Mesendoderm (in vitro differentiated cells): Measurements from ENCODE around the gene SOX5.

ENCODE experiments used
- DNase-seq: peaks from one replicate; pipeline ENCODE4 v3.0.0; 2013
- H2AK5ac ChIP-seq: 2 replicates; pipeline ENCODE4 v1.6.1; 2013; ENCODE audit warnings: low read length, inconsistent platforms
- H2BK120ac ChIP-seq: 2 replicates; pipeline ENCODE4 v1.6.1; 2013; ENCODE audit warnings: low read depth, mild to moderate bottlenecking, low read length, moderate library complexity, mixed read lengths
- H2BK15ac ChIP-seq: replicated peaks from 2 replicates; pipeline ENCODE4 v1.6.1; 2013; ENCODE audit warnings: low read depth, mild to moderate bottlenecking, moderate library complexity
- H2BK5ac ChIP-seq: 2 replicates; pipeline ENCODE4 v1.6.1; 2013; ENCODE audit warnings: low read length, inconsistent platforms
- H3K18ac ChIP-seq: 2 replicates; pipeline ENCODE4 v1.6.1; 2013; ENCODE audit warnings: mild to moderate bottlenecking, low read length, mixed read lengths
- H3K23ac ChIP-seq: one replicate; pipeline ENCODE4 v1.6.1; 2013; ENCODE audit warnings: low read length
- H3K27ac ChIP-seq: 2 replicates; pipeline ENCODE4 v1.5.1; 2013; ENCODE audit warnings: low read depth, mild to moderate bottlenecking, inconsistent platforms, low read length, moderate library complexity
- H3K27me3 ChIP-seq: 2 replicates; pipeline ENCODE4 v1.6.1; 2013; ENCODE audit warnings: low read length, control low read depth, mild to moderate bottlenecking, inconsistent platforms; ENCODE audit not compliant: insufficient read depth, poor library complexity
- H3K36me3 ChIP-seq: 2 replicates; pipeline ENCODE4 v1.6.1; 2013; ENCODE audit warnings: low read length, inconsistent platforms; ENCODE audit not compliant: control insufficient read depth, insufficient read depth
- H3K4ac ChIP-seq: one replicate; pipeline ENCODE4 v1.6.1; 2013; ENCODE audit warnings: low read depth, mild to moderate bottlenecking, low read length, moderate library complexity
- H3K4me1 ChIP-seq: 2 replicates; pipeline ENCODE4 v1.6.1; 2013; ENCODE audit warnings: low read depth, low read length, inconsistent platforms; ENCODE audit not compliant: control insufficient read depth
- H3K4me2 ChIP-seq: 2 replicates; pipeline ENCODE4 v1.6.1; 2013; ENCODE audit warnings: low read length
- H3K4me3 ChIP-seq: 2 replicates; pipeline ENCODE4 v1.5.1; 2013; ENCODE audit warnings: mild to moderate bottlenecking, low read length
- H3K56ac ChIP-seq: one replicate; pipeline ENCODE4 v1.6.1; 2013; ENCODE audit warnings: low read length
- H3K79me1 ChIP-seq: 2 replicates; pipeline ENCODE4 v1.6.1; 2013; ENCODE audit warnings: low read length, inconsistent platforms
- H3K79me2 ChIP-seq: 2 replicates; pipeline ENCODE4 v1.6.1; 2013; ENCODE audit warnings: mild to moderate bottlenecking, low read length; ENCODE audit not compliant: control insufficient read depth, insufficient read depth
- H3K9ac ChIP-seq: 2 replicates; pipeline ENCODE4 v1.6.1; 2013; ENCODE audit warnings: low read length, inconsistent platforms
- H4K5ac ChIP-seq: one replicate; pipeline ENCODE4 v1.6.1; 2013; ENCODE audit warnings: low read length
- H4K8ac ChIP-seq: one replicate; pipeline ENCODE4 v1.6.1; 2013; ENCODE audit warnings: low read depth, mild to moderate bottlenecking, control low read depth, low read length, moderate library complexity
- WGBS: extraction: QIAGEN DNeasy Blood & Tissue Kit; methylation state at CpG from one replicate; pipeline ENCODE4 v1.1.7; 2013; ENCODE audit warnings: low lambda C conversion rate, missing lambda C conversion rate; ENCODE audit not compliant: insufficient coverage; ENCODE audit errors: extremely low coverage; 5-methylcytosine and 5-hydroxymethylcytosine counted together

The SOX5 gene

DNA sequence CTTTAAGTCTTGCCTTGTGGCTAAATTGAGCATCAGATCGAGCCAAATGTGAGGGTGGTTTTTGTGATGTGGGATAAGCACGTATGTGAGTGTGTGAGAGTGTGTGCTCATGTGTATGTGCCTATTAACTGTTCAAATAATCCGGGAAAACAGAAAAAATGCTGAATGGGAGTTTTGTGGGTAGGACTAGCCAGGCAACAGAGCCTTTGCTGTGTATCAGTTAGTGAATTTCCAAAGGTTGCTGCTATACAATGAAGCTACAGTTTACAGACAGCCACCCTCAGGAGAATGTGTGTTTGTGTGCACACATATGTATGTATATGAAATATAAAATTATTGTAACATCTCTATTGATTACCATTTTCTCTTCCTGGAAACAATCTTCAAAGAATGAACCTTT lies 154.0 kb downstream of the SOX5 start:
- Histone ChIP-seq H3K4me3 (no peak overlapping the region), H3K4ac (no peak overlapping the region), H3K79me1 (no peaks in the 10 kb centered on the region), H3K27me3 (no peaks in the 10 kb centered on the region), H3K4me1 (no peaks in the 10 kb centered on the region), H3K23ac (no peak overlapping the region), H3K79me2 (no peaks in the 10 kb centered on the region), H4K5ac (no peak overlapping the region), H3K9ac (no peak overlapping the region), H3K27ac (no peak overlapping the region), H2BK15ac (no peak overlapping the region), H2BK5ac (no peak overlapping the region), H2BK120ac (no peak overlapping the region), H2AK5ac (peak overlapping the region; percentile 43), H3K4me2 (no peak overlapping the region), H3K18ac (no peak overlapping the region), H3K36me3 (no peaks in the 10 kb centered on the region), H3K56ac (no peak overlapping the region), H4K8ac (no peak overlapping the region)
- WGBS, result no CpG with 5 or more reads among the region's 3 CpGs
- no peak for DNase-seq

DNA sequence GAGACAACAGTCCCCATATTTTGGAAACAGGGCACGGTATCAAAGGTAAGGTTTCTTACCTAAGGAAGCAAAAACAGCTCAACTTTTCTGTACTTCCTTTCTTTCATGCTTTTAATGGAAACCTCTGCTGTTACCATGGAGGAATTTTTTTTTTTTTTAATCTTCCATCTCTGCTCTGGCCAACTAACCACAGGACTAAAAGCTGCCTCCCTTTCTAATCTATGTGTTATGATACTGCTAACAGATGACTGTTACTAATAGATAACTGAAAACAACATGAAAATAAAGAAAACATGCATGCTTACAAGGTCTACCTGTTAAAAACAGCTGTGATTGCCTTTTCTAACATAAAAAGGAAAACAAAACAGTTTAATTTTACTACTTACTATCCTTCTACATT lies 168.4 kb downstream of the SOX5 start:
- H3K27me3 ChIP-seq, result no peaks in the 10 kb centered on the region
- H3K27ac ChIP-seq, result no peak overlapping the region
- H3K56ac ChIP-seq, result no peak overlapping the region
- DNase-seq, result no peak
- WGBS, result no CpG with 5 or more reads among the region's 1 CpG
- no peak overlapping the region for H4K5ac ChIP-seq
- H3K79me2 ChIP-seq, result no peaks in the 10 kb centered on the region
- no peak overlapping the region for H4K8ac ChIP-seq
- H3K36me3 ChIP-seq, result no peaks in the 10 kb centered on the region
- H3K4me2 ChIP-seq, result no peak overlapping the region
- H2AK5ac ChIP-seq, result no peak overlapping the region
- H2BK15ac ChIP-seq, result no peak overlapping the region
- no peaks in the 10 kb centered on the region for H3K4me1 ChIP-seq
- H2BK5ac ChIP-seq, result no peak overlapping the region
- no peak overlapping the region for H3K4ac ChIP-seq
- no peak overlapping the region for H3K18ac ChIP-seq
- H3K23ac ChIP-seq, result no peak overlapping the region
- H3K4me3 ChIP-seq, result no peak overlapping the region
- H2BK120ac ChIP-seq, result no peak overlapping the region
- H3K9ac ChIP-seq, result no peak overlapping the region
- no peaks in the 10 kb centered on the region for H3K79me1 ChIP-seq

DNA sequence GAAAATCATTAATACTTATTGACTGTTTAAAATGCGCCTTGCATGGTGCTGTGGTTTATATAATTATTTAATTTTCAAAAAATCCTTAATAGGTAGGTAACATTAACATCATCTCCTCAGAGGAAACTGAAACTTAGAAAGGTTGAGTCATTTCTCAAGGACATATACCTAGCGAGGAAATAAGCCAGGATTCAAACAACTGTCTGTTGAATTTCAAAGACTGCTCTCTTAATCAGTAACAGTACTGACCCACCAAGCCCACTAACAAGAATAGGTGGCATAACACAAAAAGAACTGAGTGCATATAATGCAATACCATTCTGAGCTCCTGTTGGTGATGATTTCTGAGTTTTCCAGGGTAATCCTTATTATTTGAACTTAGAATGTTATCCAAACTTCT lies 174.3 kb downstream of the SOX5 start:
- no peak for DNase-seq
- Histone ChIP-seq H2BK5ac (no peak overlapping the region), H2BK120ac (no peak overlapping the region), H3K23ac (no peak overlapping the region), H3K27ac (no peak overlapping the region), H3K79me1 (no peaks in the 10 kb centered on the region), H4K5ac (no peak overlapping the region), H3K4me3 (no peak overlapping the region), H3K27me3 (no peaks in the 10 kb centered on the region), H3K36me3 (no peaks in the 10 kb centered on the region), H2AK5ac (no peak overlapping the region), H3K9ac (no peak overlapping the region), H3K4ac (no peak overlapping the region), H4K8ac (no peak overlapping the region), H3K4me2 (no peak overlapping the region), H3K4me1 (no peaks in the 10 kb centered on the region), H3K18ac (no peak overlapping the region), H3K56ac (no peak overlapping the region), H3K79me2 (no peaks in the 10 kb centered on the region), H2BK15ac (no peak overlapping the region)
- no CpG with 5 or more reads among the region's 2 CpGs for WGBS

DNA sequence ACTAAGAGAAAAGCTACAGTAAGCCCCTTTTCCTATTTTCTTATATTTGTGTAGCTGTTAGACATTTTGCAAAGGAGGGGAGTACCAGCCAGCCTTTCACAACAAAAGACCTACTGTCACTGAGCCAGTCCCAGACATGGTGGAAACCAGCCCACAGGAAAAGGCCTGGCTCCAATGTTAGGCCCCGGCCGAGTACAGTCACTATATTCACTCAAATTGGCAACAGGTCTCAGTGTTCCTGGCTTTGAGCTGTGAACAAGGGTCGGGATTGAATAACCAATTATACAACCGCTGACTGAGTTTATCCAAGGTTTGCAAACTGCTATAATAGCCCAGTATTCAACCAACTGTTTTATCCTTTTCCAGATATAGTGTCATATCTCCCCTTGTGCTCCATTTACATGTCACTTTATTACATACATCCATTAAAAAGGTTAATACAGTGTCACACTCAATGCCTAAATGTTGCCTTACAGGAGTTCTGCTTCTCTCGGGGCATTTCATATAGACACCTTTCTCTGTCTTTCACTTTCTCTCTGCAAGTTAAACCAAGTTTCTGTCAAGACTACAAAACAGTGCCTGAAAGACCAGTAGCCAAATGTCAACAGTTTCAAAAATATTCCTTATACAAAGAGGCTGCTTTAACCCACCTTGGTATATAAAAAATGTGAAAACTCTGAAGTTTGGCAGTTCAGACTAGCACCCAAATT lies 178.1 kb downstream of the SOX5 start:
- H2AK5ac ChIP-seq, result no peak overlapping the region
- no peak overlapping the region for H3K23ac ChIP-seq
- no peaks in the 10 kb centered on the region for H3K36me3 ChIP-seq
- no peaks in the 10 kb centered on the region for H3K4me1 ChIP-seq
- WGBS, result no CpG with 5 or more reads among the region's 5 CpGs
- no peak overlapping the region for H2BK15ac ChIP-seq
- H3K4me3 ChIP-seq, result no peak overlapping the region
- no peak overlapping the region for H4K8ac ChIP-seq
- H3K27ac ChIP-seq, result no peak overlapping the region
- H2BK5ac ChIP-seq, result no peak overlapping the region
- no peak overlapping the region for H3K9ac ChIP-seq
- no peak overlapping the region for H4K5ac ChIP-seq
- H3K79me1 ChIP-seq, result no peaks in the 10 kb centered on the region
- no peak overlapping the region for H3K4me2 ChIP-seq
- no peak overlapping the region for H3K56ac ChIP-seq
- H3K18ac ChIP-seq, result no peak overlapping the region
- DNase-seq, result no peak
- no peak overlapping the region for H2BK120ac ChIP-seq
- no peak overlapping the region for H3K4ac ChIP-seq
- H3K27me3 ChIP-seq, result no peaks in the 10 kb centered on the region
- no peaks in the 10 kb centered on the region for H3K79me2 ChIP-seq

DNA sequence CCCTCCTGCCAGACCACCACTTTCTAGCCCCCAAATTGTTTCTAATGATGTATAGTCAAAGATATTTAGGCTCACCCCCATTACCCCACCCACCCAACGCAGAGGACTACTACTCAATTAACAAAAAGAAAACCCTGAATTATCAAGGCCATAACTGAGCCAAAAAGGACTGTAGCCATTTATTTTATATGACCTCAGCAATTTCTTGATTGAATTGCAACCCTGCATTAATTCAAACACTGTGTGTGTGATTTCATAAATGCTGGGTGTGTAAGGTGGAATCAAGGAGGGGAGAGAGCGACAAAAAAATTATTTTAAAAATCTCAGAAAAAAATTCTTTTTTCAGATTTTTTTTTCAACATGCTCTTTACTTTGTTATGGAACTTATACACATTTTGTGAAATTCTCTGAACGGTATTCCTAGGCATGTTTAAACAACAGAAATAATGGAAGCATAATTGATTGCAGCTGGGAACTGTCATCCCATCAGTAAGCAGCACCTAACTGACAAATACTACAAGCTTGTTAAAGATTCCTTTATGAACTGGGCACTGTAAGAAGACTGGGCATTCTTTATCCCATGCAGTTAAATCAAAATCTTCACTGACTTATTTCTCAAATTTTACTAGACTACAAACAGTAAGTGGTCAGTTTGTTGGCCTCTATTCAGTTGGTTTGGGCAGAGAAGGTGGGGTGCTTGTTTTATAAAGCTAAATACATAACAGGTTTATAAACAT lies 179.1 kb downstream of the SOX5 start:
- Histone ChIP-seq H3K56ac (no peak overlapping the region), H3K18ac (no peak overlapping the region), H3K4me1 (no peaks in the 10 kb centered on the region), H4K8ac (no peak overlapping the region), H3K79me1 (no peaks in the 10 kb centered on the region), H3K23ac (no peak overlapping the region), H3K4me2 (no peak overlapping the region), H3K79me2 (no peaks in the 10 kb centered on the region), H2AK5ac (no peak overlapping the region), H3K9ac (no peak overlapping the region), H2BK15ac (no peak overlapping the region), H3K27me3 (no peaks in the 10 kb centered on the region), H3K4ac (peak overlapping the region; percentile 55), H2BK120ac (peak overlapping the region; percentile 28), H4K5ac (no peak overlapping the region), H3K36me3 (no peaks in the 10 kb centered on the region), H2BK5ac (no peak overlapping the region), H3K4me3 (no peak overlapping the region), H3K27ac (no peak overlapping the region)
- DNase-seq, result no peak
- WGBS, result no CpG with 5 or more reads among the region's 3 CpGs
